Adipocyte (in vitro differentiated cells): ENCODE measurements around the gene PREX1.

Source experiments
- DNase-seq: peaks from one replicate; pipeline ENCODE4 v3.0.0-alpha.2; 2015; ENCODE audit warnings: low read depth
- H3K27me3 ChIP-seq: replicated peaks from 2 replicates; pipeline ENCODE4 v1.7.0; 2013; ENCODE audit warnings: mild to moderate bottlenecking, low read length, moderate library complexity; ENCODE audit not compliant: control insufficient read depth, insufficient read depth
- H3K36me3 ChIP-seq: 2 replicates; pipeline ENCODE4 v1.7.0; 2013; ENCODE audit warnings: low read length, mild to moderate bottlenecking, moderate library complexity; ENCODE audit not compliant: control insufficient read depth, insufficient read depth, severe bottlenecking
- H3K4me1 ChIP-seq: 2 replicates; pipeline ENCODE4 v1.7.0; 2013; ENCODE audit warnings: mild to moderate bottlenecking, low read length, moderate library complexity; ENCODE audit not compliant: control insufficient read depth, insufficient read depth
- H3K4me3 ChIP-seq: 2 replicates; pipeline ENCODE4 v1.7.0; 2013; ENCODE audit warnings: mild to moderate bottlenecking, low read length, moderate library complexity
- H3K9ac ChIP-seq: 2 replicates; pipeline ENCODE4 v1.7.0; 2013; ENCODE audit warnings: mild to moderate bottlenecking, low read length, moderate library complexity
- H3K9me3 ChIP-seq: 2 replicates; pipeline ENCODE4 v1.7.0; 2013; ENCODE audit warnings: mild to moderate bottlenecking, low read length, moderate library complexity; ENCODE audit not compliant: control insufficient read depth

The PREX1 gene

GRCh38 chr20:48858075-48858790, 30.4 kb upstream of the PREX1 start:
- DNase-seq: no peak
- no peak overlapping the region for H3K4me3 ChIP-seq
- H3K4me1 ChIP-seq: peaks cover 5% of the 10 kb centered on the region
- H3K36me3 ChIP-seq: no peaks in the 10 kb centered on the region
- no peaks in the 10 kb centered on the region for H3K9me3 ChIP-seq
- peaks cover 15% of the 10 kb centered on the region for H3K27me3 ChIP-seq
- H3K9ac ChIP-seq: no peak overlapping the region

- DNase-seq: no peak
These were observed 28.3 kb upstream of the PREX1 start for GRCh38 chr20:48856130-48856529.

GRCh38 chr20:48855046-48855445, 27.2 kb upstream of the PREX1 start:
- DNase-seq: no peak
- H3K4me3 ChIP-seq: no peak overlapping the region
- peaks cover 5% of the 10 kb centered on the region for H3K4me1 ChIP-seq
- peaks cover 6% of the 10 kb centered on the region for H3K27me3 ChIP-seq
- H3K9ac ChIP-seq: no peak overlapping the region
- no peaks in the 10 kb centered on the region for H3K9me3 ChIP-seq
- H3K36me3 ChIP-seq: no peaks in the 10 kb centered on the region

More at GRCh38 chr20:48856130-48856529, 28.3 kb upstream of the PREX1 start:
- Histone ChIP-seq H3K36me3 (no peaks in the 10 kb centered on the region), H3K27me3 (peaks cover 9% of the 10 kb centered on the region), H3K4me3 (no peak overlapping the region), H3K9me3 (no peaks in the 10 kb centered on the region), H3K4me1 (peaks cover 5% of the 10 kb centered on the region), H3K9ac (no peak overlapping the region)

GRCh38 chr20:48852609-48853008, 24.8 kb upstream of the PREX1 start:
- Histone ChIP-seq H3K9me3 (peaks cover 4% of the 10 kb centered on the region), H3K9ac (no peak overlapping the region), H3K36me3 (no peaks in the 10 kb centered on the region), H3K4me3 (no peak overlapping the region), H3K27me3 (peaks cover 9% of the 10 kb centered on the region), H3K4me1 (peaks cover 5% of the 10 kb centered on the region)
- no peak for DNase-seq

- Histone ChIP-seq H3K9me3 (peaks cover 4% of the 10 kb centered on the region), H3K27me3 (peaks cover 9% of the 10 kb centered on the region), H3K36me3 (no peaks in the 10 kb centered on the region), H3K4me1 (peaks cover 9% of the 10 kb centered on the region), H3K4me3 (no peak overlapping the region), H3K9ac (no peak overlapping the region)
- DNase-seq: no peak
These were observed 23.8 kb upstream of the PREX1 start for GRCh38 chr20:48851579-48851978.

- no peak overlapping the region for H3K9ac ChIP-seq
- peaks cover 4% of the 10 kb centered on the region for H3K9me3 ChIP-seq
- no peak for DNase-seq
- no peaks in the 10 kb centered on the region for H3K36me3 ChIP-seq
- no peak overlapping the region for H3K4me3 ChIP-seq
- peaks cover 9% of the 10 kb centered on the region for H3K4me1 ChIP-seq
- H3K27me3 ChIP-seq: peaks cover 9% of the 10 kb centered on the region
These were observed 23.1 kb upstream of the PREX1 start for GRCh38 chr20:48850977-48851299.

- Histone ChIP-seq H3K4me3 (no peak overlapping the region), H3K9ac (no peak overlapping the region), H3K27me3 (peaks cover 9% of the 10 kb centered on the region), H3K9me3 (peaks cover 4% of the 10 kb centered on the region), H3K4me1 (peaks cover 9% of the 10 kb centered on the region), H3K36me3 (no peaks in the 10 kb centered on the region)
- DNase-seq: no peak
These were observed 22.6 kb upstream of the PREX1 start for GRCh38 chr20:48850257-48850976.

- peaks cover 4% of the 10 kb centered on the region for H3K9me3 ChIP-seq
- no peak overlapping the region for H3K4me3 ChIP-seq
- H3K4me1 ChIP-seq: peaks cover 9% of the 10 kb centered on the region
- H3K27me3 ChIP-seq: peaks cover 12% of the 10 kb centered on the region
- H3K9ac ChIP-seq: no peak overlapping the region
- no peaks in the 10 kb centered on the region for H3K36me3 ChIP-seq
- no peak for DNase-seq
These were observed 22.0 kb upstream of the PREX1 start for GRCh38 chr20:48849779-48850178.

- Histone ChIP-seq H3K9me3 (peaks cover 4% of the 10 kb centered on the region), H3K9ac (no peak overlapping the region), H3K27me3 (peaks cover 15% of the 10 kb centered on the region), H3K36me3 (no peaks in the 10 kb centered on the region), H3K4me3 (no peak overlapping the region), H3K4me1 (peaks cover 12% of the 10 kb centered on the region)
- no peak for DNase-seq
These were observed 21.5 kb upstream of the PREX1 start for GRCh38 chr20:48849299-48849698.

- Histone ChIP-seq H3K27me3 (peaks cover 15% of the 10 kb centered on the region), H3K4me1 (peaks cover 7% of the 10 kb centered on the region), H3K4me3 (no peak overlapping the region)
These were observed 19.9 kb upstream of the PREX1 start for GRCh38 chr20:48847498-48848205.

More at GRCh38 chr20:48847498-48848205, 19.9 kb upstream of the PREX1 start:
- H3K36me3 ChIP-seq: no peaks in the 10 kb centered on the region
- peaks cover 4% of the 10 kb centered on the region for H3K9me3 ChIP-seq
- DNase-seq: no peak
- no peak overlapping the region for H3K9ac ChIP-seq
